ENCODE data around the gene PFKP.

PFKP gene

GRCh38 chr10:3116508-3117100 lies 49.3 kb downstream of the PFKP start:
- DNase-seq (ENCODE audit: low spot score), result no peak

- DNase-seq (ENCODE audit: low spot score), result no peak
Measured at GRCh38 chr10:3117486-3117885, 50.1 kb downstream of the PFKP start.

- DNase-seq (ENCODE audit: low spot score), result no peak
Measured at GRCh38 chr10:3118641-3119091, 51.3 kb downstream of the PFKP start.

GRCh38 chr10:3119796-3120459 lies 52.6 kb downstream of the PFKP start:
- peak; percentile 66 for DNase-seq (ENCODE audit: low spot score)

GRCh38 chr10:3122034-3122433 lies 54.7 kb downstream of the PFKP start:
- no peak for DNase-seq (ENCODE audit: low spot score)

GRCh38 chr10:3122486-3123205 lies 55.3 kb downstream of the PFKP start:
- DNase-seq (ENCODE audit: low spot score), result no peak

- no peak for DNase-seq (ENCODE audit: low spot score)
Measured at GRCh38 chr10:3123571-3124411, 56.4 kb downstream of the PFKP start.

- DNase-seq (ENCODE audit: low spot score), result no peak
Measured at GRCh38 chr10:3124412-3125175, 57.2 kb downstream of the PFKP start.

- DNase-seq (ENCODE audit: low spot score), result no peak
Measured at GRCh38 chr10:3125527-3126170, 58.3 kb downstream of the PFKP start.

- DNase-seq (ENCODE audit: low spot score), result no peak
Measured at GRCh38 chr10:3126249-3126648, 58.9 kb downstream of the PFKP start.

- DNase-seq (ENCODE audit: low spot score), result no peak
Measured at GRCh38 chr10:3126741-3127346, 59.5 kb downstream of the PFKP start.

- no peak for DNase-seq (ENCODE audit: low spot score)
Measured at GRCh38 chr10:3127921-3128320, 60.6 kb downstream of the PFKP start.

- DNase-seq (ENCODE audit: low spot score), result no peak
Measured at GRCh38 chr10:3128379-3129130, 61.2 kb downstream of the PFKP start.

- DNase-seq (ENCODE audit: low spot score), result no peak
Measured at GRCh38 chr10:3129581-3130340, 62.4 kb downstream of the PFKP start.

GRCh38 chr10:3131098-3131497 lies 63.8 kb downstream of the PFKP start:
- no peak for DNase-seq (ENCODE audit: low spot score)

GRCh38 chr10:3132036-3133025 lies 65.0 kb downstream of the PFKP start:
- no peak for DNase-seq (ENCODE audit: low spot score)

GRCh38 chr10:3133948-3134347 lies 66.6 kb downstream of the PFKP start:
- no peak for DNase-seq (ENCODE audit: low spot score)

- no peak for DNase-seq (ENCODE audit: low spot score)
Measured at GRCh38 chr10:3135006-3135405, 67.7 kb downstream of the PFKP start.

Measured in RKO (cell line).